Gastroesophageal sphincter (tissue), 3 donors: ENCODE data around the gene KCND2.

Experiments used
- CTCF ChIP-seq, 4 experiments: fragments of 200-600 bp in 2 of 4; fragments of 450-650 bp in 2 of 4; sonication (generic) in 1 of 4; IDR thresholded peaks; one replicate each; pipeline ENCODE4 v1.5.1; 2017 to 2019; ENCODE audit warnings: antibody characterized with exemption in 4 of 4, mild to moderate bottlenecking in 2 of 4, moderate library complexity in 2 of 4
- POLR2A ChIP-seq, 2 donors: fragments of 450-650 bp; IDR thresholded peaks; one replicate each; pipeline ENCODE4 v1.6.1; 2017; ENCODE audit warnings: antibody characterized with exemption in 2 of 2, mild to moderate bottlenecking in 2 of 2, moderate library complexity in 1 of 2
- POLR2AphosphoS5 ChIP-seq: sonication (generic); formaldehyde crosslinking; IDR thresholded peaks from one replicate; pipeline ENCODE4 v1.6.1; 2017; ENCODE audit warnings: antibody characterized with exemption

GRCh38 chr7:120793213-120793936, 520.4 kb downstream of the KCND2 start:
- TF ChIP-seq CTCF (IDR thresholded peaks at IDR 0.05), result no peak
- TF ChIP-seq POLR2AphosphoS5, result no peak
- no peak for TF ChIP-seq POLR2A (IDR thresholded peaks at IDR 0.05)
